GM19397 (cell line): ENCODE measurements around the gene ANKEF1.
A peak's percentile ranks its signal among the peaks of the same experiment; 100 is the strongest.
"Not testable (repeated sequence)": the region's sequence is repeated elsewhere in the genome, so short reads cannot be mapped to it uniquely, and the experiment has no call there.

Source experiments
- ATAC-seq: cut with Tn5 transposase; IDR thresholded peaks from one replicate; pipeline ENCODE4 v1.9.1; 2021; ENCODE audit warnings: mild to moderate bottlenecking, moderate library complexity; ENCODE audit not compliant: unreplicated experiment

ANKEF1 gene

GRCh38 chr20:10031451-10032215 is 3.2 kb upstream of the ANKEF1 start:
- not testable (repeated sequence) for ATAC-seq

- not testable (repeated sequence) for ATAC-seq
These were observed 2.5 kb upstream of the ANKEF1 start for GRCh38 chr20:10032269-10032668.

- ATAC-seq: no peak
These were observed 709 bp upstream of the ANKEF1 start for GRCh38 chr20:10033905-10034650.

- ATAC-seq: not testable (repeated sequence)
These were observed 1.5 kb downstream of the ANKEF1 start for GRCh38 chr20:10036321-10036720.

- ATAC-seq: no peak
These were observed 5.5 kb downstream of the ANKEF1 start for GRCh38 chr20:10040070-10040975.

- ATAC-seq: no peak
These were observed 7.3 kb downstream of the ANKEF1 start for GRCh38 chr20:10042086-10042485.

GRCh38 chr20:10047427-10047826 is 12.6 kb downstream of the ANKEF1 start:
- no peak for ATAC-seq

- ATAC-seq: no peak
These were observed 16.4 kb downstream of the ANKEF1 start for GRCh38 chr20:10051185-10051584.

- ATAC-seq: no peak
These were observed 24.2 kb downstream of the ANKEF1 start for GRCh38 chr20:10059006-10059405.

GRCh38 chr20:10060226-10060625 is 25.4 kb downstream of the ANKEF1 start:
- peak; percentile 90 for ATAC-seq

GRCh38 chr20:10061641-10062040 is 26.9 kb downstream of the ANKEF1 start:
- no peak for ATAC-seq

GRCh38 chr20:10063482-10063881 is 28.7 kb downstream of the ANKEF1 start:
- ATAC-seq: no peak

GRCh38 chr20:10064611-10065010 is 29.8 kb downstream of the ANKEF1 start:
- no peak for ATAC-seq

GRCh38 chr20:10065154-10065833 is 30.5 kb downstream of the ANKEF1 start:
- no peak for ATAC-seq

- ATAC-seq: no peak
These were observed 32.5 kb downstream of the ANKEF1 start for GRCh38 chr20:10067321-10067720.

GRCh38 chr20:10074513-10074912 is 39.7 kb downstream of the ANKEF1 start:
- no peak for ATAC-seq

GRCh38 chr20:10075606-10076005 is 40.8 kb downstream of the ANKEF1 start:
- ATAC-seq: no peak

GRCh38 chr20:10076126-10077080 is 41.6 kb downstream of the ANKEF1 start:
- ATAC-seq: no peak

GRCh38 chr20:10077081-10077471 is 42.3 kb downstream of the ANKEF1 start:
- ATAC-seq: no peak

GRCh38 chr20:10077886-10078285 is 43.1 kb downstream of the ANKEF1 start:
- ATAC-seq: no peak
